H9 (cell line): ENCODE measurements around the gene CSF1R. TPM values are rescaled to one million over a fixed set of nuclear protein-coding genes. Genes with fewer than 3 reads are reported as not detected.

ENCODE experiments used
- DNase-seq: peaks from one replicate; pipeline ENCODE4 v3.0.0-alpha.2; 2017
- H2AFZ ChIP-seq: one replicate; pipeline ENCODE4 v1.6.1; 2013; ENCODE audit warnings: mild to moderate bottlenecking, low read length, control low read depth, moderate library complexity
- H2AK5ac ChIP-seq: 2 replicates; pipeline ENCODE4 v1.6.1; 2013; ENCODE audit warnings: low read length, control low read depth, mixed read lengths; ENCODE audit not compliant: insufficient read length
- H2BK120ac ChIP-seq: one replicate; pipeline ENCODE4 v1.6.1; 2013; ENCODE audit warnings: low read depth, mild to moderate bottlenecking, low read length, control low read depth, inconsistent platforms; ENCODE audit not compliant: poor library complexity, severe bottlenecking
- H2BK12ac ChIP-seq: 2 replicates; pipeline ENCODE4 v1.6.1; 2013; ENCODE audit warnings: low read length, control low read depth, mixed read lengths, low read depth; ENCODE audit not compliant: insufficient read length
- H2BK15ac ChIP-seq: 2 replicates; pipeline ENCODE4 v1.6.1; 2013; ENCODE audit warnings: low read depth, low read length, control low read depth
- H2BK20ac ChIP-seq: one replicate; pipeline ENCODE4 v1.6.1; 2013; ENCODE audit warnings: low read depth, mild to moderate bottlenecking, low read length, control low read depth, inconsistent platforms; ENCODE audit not compliant: poor library complexity, severe bottlenecking
- H2BK5ac ChIP-seq: 2 replicates; pipeline ENCODE4 v1.6.1; 2013; ENCODE audit warnings: low read length, control low read depth, mixed read lengths; ENCODE audit not compliant: insufficient read length
- H3K14ac ChIP-seq: 2 replicates; pipeline ENCODE4 v1.6.1; 2013; ENCODE audit warnings: low read length, control low read depth; ENCODE audit not compliant: insufficient read depth
- H3K18ac ChIP-seq: 2 replicates; pipeline ENCODE4 v1.6.1; 2013; ENCODE audit warnings: low read depth, mild to moderate bottlenecking, mixed read lengths, low read length, control low read depth; ENCODE audit not compliant: insufficient read length
- H3K23ac ChIP-seq: 2 replicates; pipeline ENCODE4 v1.6.1; 2013; ENCODE audit warnings: low read length, control low read depth, mixed read lengths, low read depth; ENCODE audit not compliant: insufficient read length
- H3K23me2 ChIP-seq: 2 replicates; pipeline ENCODE4 v1.6.1; 2013; ENCODE audit warnings: low read depth, mild to moderate bottlenecking, mixed read lengths, low read length, control low read depth; ENCODE audit not compliant: insufficient read length, poor library complexity, severe bottlenecking
- H3K27ac ChIP-seq: 2 replicates; pipeline ENCODE4 v1.5.1; 2013; ENCODE audit warnings: low read length, control low read depth, mixed read lengths, low read depth; ENCODE audit not compliant: insufficient read length
- H3K27me3 ChIP-seq: 2 replicates; pipeline ENCODE4 v1.6.1; 2013; ENCODE audit warnings: low read length, control low read depth, inconsistent platforms; ENCODE audit not compliant: insufficient read depth
- H3K4ac ChIP-seq: 2 replicates; pipeline ENCODE4 v1.6.1; 2013; ENCODE audit warnings: low read depth, mild to moderate bottlenecking, control low read depth, inconsistent platforms, low read length, moderate library complexity
- H3K4me1 ChIP-seq: 2 replicates; pipeline ENCODE4 v1.6.1; 2013; ENCODE audit warnings: low read length, control low read depth, inconsistent platforms; ENCODE audit not compliant: insufficient read depth
- H3K4me2 ChIP-seq: 2 replicates; pipeline ENCODE4 v1.6.1; 2013; ENCODE audit warnings: low read length, control low read depth, mixed read lengths; ENCODE audit not compliant: insufficient read length, insufficient read depth
- H3K56ac ChIP-seq: 2 replicates; pipeline ENCODE4 v1.6.1; 2013; ENCODE audit warnings: low read depth, mild to moderate bottlenecking, mixed read lengths, low read length, control low read depth; ENCODE audit not compliant: insufficient read length
- H3K79me1 ChIP-seq: 2 replicates; pipeline ENCODE4 v1.6.1; 2013; ENCODE audit warnings: low read depth, mild to moderate bottlenecking, moderate library complexity, low read length, control low read depth, inconsistent platforms; ENCODE audit not compliant: insufficient read depth, poor library complexity, severe bottlenecking
- H3K79me2 ChIP-seq: 2 replicates; pipeline ENCODE4 v1.6.1; 2013; ENCODE audit warnings: low read length, control low read depth, inconsistent platforms; ENCODE audit not compliant: insufficient read depth
- H3K9ac ChIP-seq: 2 replicates; pipeline ENCODE4 v1.6.1; 2013; ENCODE audit warnings: low read length, control low read depth, mixed read lengths; ENCODE audit not compliant: insufficient read length; ENCODE audit errors: extremely low read depth
- H3K9me3 ChIP-seq: one replicate; pipeline ENCODE4 v1.6.1; 2013; ENCODE audit warnings: low read depth, low read length, inconsistent platforms; ENCODE audit not compliant: control insufficient read depth
- H3T11ph ChIP-seq: one replicate; pipeline ENCODE4 v1.6.1; 2013; ENCODE audit warnings: mild to moderate bottlenecking, low read length, control low read depth, inconsistent platforms
- H4K20me1 ChIP-seq: one replicate; pipeline ENCODE4 v1.6.1; 2013; ENCODE audit not compliant: control insufficient read depth, insufficient read length, insufficient read depth
- H4K5ac ChIP-seq: 2 replicates; pipeline ENCODE4 v1.6.1; 2013; ENCODE audit warnings: low read depth, mild to moderate bottlenecking, mixed read lengths, low read length, control low read depth; ENCODE audit not compliant: insufficient read length
- H4K8ac ChIP-seq: replicated peaks from 2 replicates; pipeline ENCODE4 v1.6.1; 2013; ENCODE audit warnings: low read length, control low read depth, mixed read lengths, low read depth; ENCODE audit not compliant: insufficient read length
- H4K91ac ChIP-seq: 2 replicates; pipeline ENCODE4 v1.6.1; 2013; ENCODE audit warnings: low read depth, mild to moderate bottlenecking, moderate library complexity, mixed read lengths, low read length, control low read depth; ENCODE audit not compliant: insufficient read length
- H3K27ac Mint-ChIP-seq, 3 experiments: 2 replicates in 2 of 3; 3 replicates in 1 of 3; pipeline ENCODE4 v1.8.0; 2020 to 2021; ENCODE audit warnings: mixed read lengths in 3 of 3, mild to moderate bottlenecking in 1 of 3, moderate library complexity in 1 of 3
- H3K27me3 Mint-ChIP-seq: 2 replicates; pipeline ENCODE4 v1.8.0; 2021; ENCODE audit warnings: low read depth, mild to moderate bottlenecking, moderate library complexity, mixed read lengths
- H3K36me3 Mint-ChIP-seq, 3 experiments: 2 replicates in 2 of 3; 3 replicates in 1 of 3; pipeline ENCODE4 v1.8.0; 2020 to 2021; ENCODE audit warnings: low read depth in 3 of 3, mixed read lengths in 3 of 3; ENCODE audit not compliant: insufficient read depth in 1 of 3
- H3K4me1 Mint-ChIP-seq, 2 experiments: 2 replicates each; pipeline ENCODE4 v1.8.0; 2020; ENCODE audit warnings: mixed read lengths in 2 of 2
- H3K4me3 Mint-ChIP-seq, 2 experiments: 2 replicates in 1 of 2; 3 replicates in 1 of 2; pipeline ENCODE4 v1.8.0; 2020 to 2021; ENCODE audit warnings: mild to moderate bottlenecking in 2 of 2, mixed read lengths in 2 of 2, moderate library complexity in 1 of 2
- H3K9me3 Mint-ChIP-seq, 2 experiments: 2 replicates in 1 of 2; 3 replicates in 1 of 2; pipeline ENCODE4 v1.8.0; 2020; ENCODE audit warnings: mild to moderate bottlenecking in 2 of 2, mixed read lengths in 2 of 2, moderate library complexity in 1 of 2
- CTCF ChIP-seq: fragments of 200-600 bp; sonication (generic); conservative IDR thresholded peaks from 3 replicates; pipeline ENCODE4 v1.8.0; 2021; ENCODE audit warnings: antibody characterized with exemption, mild to moderate bottlenecking
- WGBS: extraction: QIAGEN DNeasy Blood & Tissue Kit; methylation state at CpG from one replicate; pipeline ENCODE4 v1.1.7; 2013; ENCODE audit warnings: missing lambda C conversion rate, low lambda C conversion rate, mixed read lengths; ENCODE audit not compliant: insufficient read length; ENCODE audit errors: extremely low coverage; 5-methylcytosine and 5-hydroxymethylcytosine counted together
- total RNA-seq: library from RNA; stranded (reverse); gene quantifications from 2 replicates; pipeline ENCODE4 v1.2.1, GENCODE V29; 2021

Gene CSF1R
- total RNA-seq, 1 experiment from 2014 or later = 0.13 TPM

GRCh38 chr5:150055326-150056074 lies 30.9 kb downstream of the CSF1R start:
- Histone ChIP-seq H2BK12ac (no peak overlapping the region), H3T11ph (no peak overlapping the region), H2BK15ac (no peak overlapping the region), H3K9ac (no peak overlapping the region), H3K23me2 (no peaks in the 10 kb centered on the region), H3K23ac (no peak overlapping the region), H3K56ac (no peak overlapping the region), H3K27ac (no peak overlapping the region), H3K14ac (no peak overlapping the region), H3K27me3 (no peaks in the 10 kb centered on the region), H2BK120ac (no peak overlapping the region), H4K5ac (no peak overlapping the region), H3K9me3 (no peaks in the 10 kb centered on the region), H2AFZ (no peak overlapping the region), H2BK5ac (no peak overlapping the region), H3K79me2 (no peaks in the 10 kb centered on the region), H3K4me1 (peaks cover 4% of the 10 kb centered on the region; the same call in 1 of the 2 replicates), H2AK5ac (no peak overlapping the region), H2BK20ac (no peak overlapping the region), H3K18ac (no peak overlapping the region), H4K91ac (no peak overlapping the region), H3K4me2 (no peak overlapping the region), H3K79me1 (no peaks in the 10 kb centered on the region), H4K8ac (no peak overlapping the region), H4K20me1 (no peaks in the 10 kb centered on the region), H3K4ac (no peak overlapping the region)
- Mint-ChIP-seq H3K27ac (peak overlapping the region in 1 of 3 experiments; percentile 44; a peak in 1 of 7 replicates), H3K4me1 (peaks cover 21 to 26% of the 10 kb centered on the region in 2 experiments), H3K36me3 (peaks cover 13 to 44% (median 37%) of the 10 kb centered on the region in 3 experiments; a peak in 6 of 7 replicates), H3K4me3 (no peak overlapping the region), H3K27me3 (peaks cover 23% of the 10 kb centered on the region), H3K9me3 (no peaks in the 10 kb centered on the region)
- TF ChIP-seq CTCF = no peak
- DNase-seq = no peak
- WGBS = no CpG with 5 or more reads among the region's 14 CpGs
